Vagina (tissue), 2 donors: Measurements from ENCODE around the gene SLC9A9.

ENCODE experiments used
- CTCF ChIP-seq, 3 experiments: fragments of 450-650 bp in 2 of 3; fragments of 200-600 bp in 1 of 3; sonication (generic) in 1 of 3; IDR thresholded peaks; one replicate each; pipeline ENCODE4 v1.5.1; 2017 to 2019; ENCODE audit warnings: antibody characterized with exemption in 3 of 3, mild to moderate bottlenecking in 2 of 3, moderate library complexity in 2 of 3
- POLR2A ChIP-seq, 2 donors: fragments of 450-650 bp; IDR thresholded peaks; one replicate each; pipeline ENCODE4 v1.6.1; 2017; ENCODE audit warnings: antibody characterized with exemption in 2 of 2, mild to moderate bottlenecking in 2 of 2, moderate library complexity in 2 of 2
- POLR2AphosphoS5 ChIP-seq, 2 donors: sonication (generic); formaldehyde crosslinking; IDR thresholded peaks; one replicate each; pipeline ENCODE4 v1.9.0; 2017; ENCODE audit warnings: antibody characterized with exemption in 2 of 2, mild to moderate bottlenecking in 2 of 2, low read depth in 1 of 2; ENCODE audit not compliant: insufficient read depth in 1 of 2

GRCh38 chr3:143753456-143753855 lies 94.8 kb downstream of the SLC9A9 start:
- TF ChIP-seq CTCF (IDR thresholded peaks at IDR 0.05) (no peak), POLR2A (IDR thresholded peaks at IDR 0.05) (no peak), POLR2AphosphoS5 (IDR thresholded peaks at IDR 0.05; ENCODE audit: insufficient read depth in 1 of 2, low read depth in 1 of 2) (no peak)
